ENCODE results near the gene ZFYVE26.
"Not testable (repeated sequence)": the region's sequence is repeated elsewhere in the genome, so short reads cannot be mapped to it uniquely, and the experiment has no call there.

The ZFYVE26 gene

GRCh38 chr14:67705211-67705610, 111.2 kb downstream of the ZFYVE26 start:
- no peak for DNase-seq (ENCODE audit: low read depth)

- DNase-seq (ENCODE audit: low read depth), result no peak
These were observed 111.8 kb downstream of the ZFYVE26 start for GRCh38 chr14:67704484-67705089.

- DNase-seq (ENCODE audit: low read depth), result no peak
These were observed 112.4 kb downstream of the ZFYVE26 start for GRCh38 chr14:67703997-67704396.

GRCh38 chr14:67701492-67701891, 114.9 kb downstream of the ZFYVE26 start, which contains the start of gene RDH12:
RDH12 (plus strand) TSS chr14:67701886; CDS start chr14:67722643, 20,757 bp downstream.
- DNase-seq (ENCODE audit: low read depth), result not testable (repeated sequence)

GRCh38 chr14:67698179-67698578, 118.2 kb downstream of the ZFYVE26 start:
- DNase-seq (ENCODE audit: low read depth), result no peak

- no peak for DNase-seq (ENCODE audit: low read depth)
These were observed 119.4 kb downstream of the ZFYVE26 start for GRCh38 chr14:67697006-67697405.
